ENCODE data around the gene LRP1B.
"Not testable (repeated sequence)": the region's sequence is repeated elsewhere in the genome, so short reads cannot be mapped to it uniquely, and the experiment has no call there.

Gene LRP1B

DNA sequence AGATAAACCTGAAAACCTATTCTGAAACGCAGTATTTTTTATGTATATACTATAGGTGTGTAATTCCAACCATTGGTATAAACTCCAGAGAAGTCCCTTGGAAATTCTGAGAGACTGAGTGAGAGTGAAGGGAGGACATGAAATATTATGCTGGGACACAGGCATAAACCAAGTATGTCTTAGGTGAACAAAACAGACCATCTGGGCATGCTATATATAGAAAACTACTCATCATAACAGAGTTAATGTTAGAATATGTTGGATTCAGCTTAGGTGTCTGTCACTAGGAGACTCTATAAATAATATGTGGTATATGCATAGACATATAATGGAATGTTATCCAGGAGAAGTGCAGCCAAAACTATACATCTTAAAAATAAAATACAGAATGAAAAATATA lies 282.6 kb downstream of the LRP1B start:
- in situ Hi-C loops (cut with HindIII; ENCODE audit: low pct_ligation_motif_present, low pct_unique_long_range_greater_than_20kb, low sequenced_read_pairs) = no loop called here
- no peak for DNase-seq

DNA sequence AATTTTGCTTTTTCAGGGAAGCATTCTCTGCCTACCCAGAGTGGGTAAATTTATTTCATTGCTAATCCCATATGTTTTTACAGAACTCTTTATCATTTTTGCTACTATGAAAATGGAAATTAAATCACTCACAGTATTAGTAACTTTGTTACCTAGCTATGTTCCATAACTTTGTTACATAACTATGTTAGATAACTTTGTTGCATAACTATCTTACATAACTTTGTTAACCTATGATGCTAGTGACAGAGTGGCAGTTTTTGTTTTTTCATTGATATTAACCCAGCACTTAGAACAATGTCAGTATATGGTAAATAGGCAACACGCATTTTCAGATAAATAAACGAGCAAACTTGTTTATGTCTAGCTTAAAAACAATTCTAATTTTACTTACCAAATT lies 286.6 kb downstream of the LRP1B start:
- in situ Hi-C loops (cut with HindIII; ENCODE audit: low pct_ligation_motif_present, low pct_unique_long_range_greater_than_20kb, low sequenced_read_pairs) = no loop called here
- DNase-seq = no peak

DNA sequence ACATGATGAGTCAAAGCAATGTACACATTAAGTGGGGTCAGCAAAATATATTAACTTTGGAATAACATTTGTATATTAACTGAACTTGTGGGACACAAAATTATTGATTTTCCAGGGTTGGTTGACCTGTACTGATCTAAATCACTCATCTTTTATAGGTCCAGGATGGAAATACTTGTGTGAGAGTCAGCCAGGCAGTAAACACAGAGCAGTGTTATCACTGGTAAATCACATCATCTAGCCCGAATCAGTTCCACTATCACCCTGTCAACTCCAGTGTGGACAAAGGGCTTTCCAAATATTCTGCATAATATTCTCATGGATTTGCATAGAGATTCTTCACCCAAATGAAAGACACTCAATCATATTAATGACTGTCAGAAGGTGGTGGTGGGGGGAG lies 295.7 kb downstream of the LRP1B start:
- DNase-seq = no peak
- in situ Hi-C loops (cut with HindIII; ENCODE audit: low pct_ligation_motif_present, low pct_unique_long_range_greater_than_20kb, low sequenced_read_pairs) = no loop called here

DNA sequence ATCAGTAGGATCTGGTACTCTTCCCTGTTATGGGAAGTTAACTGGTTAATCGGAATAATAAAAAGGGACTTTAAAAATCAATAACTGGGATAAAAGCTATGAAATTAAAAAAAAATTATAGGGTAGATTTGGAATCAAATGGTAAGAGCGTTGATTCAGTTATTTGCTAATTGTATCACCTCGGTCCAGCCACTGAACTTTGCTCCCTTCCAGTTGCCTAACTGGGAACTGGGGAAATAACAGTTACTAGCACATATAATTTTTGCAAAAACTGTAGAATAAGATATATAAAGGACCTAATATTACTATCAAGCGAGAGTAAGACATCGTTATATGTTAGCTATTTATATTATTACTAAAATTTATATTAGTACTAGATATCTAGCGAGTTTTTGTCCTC lies 302.1 kb downstream of the LRP1B start:
- no peak for DNase-seq
- in situ Hi-C loops (cut with HindIII; ENCODE audit: low pct_ligation_motif_present, low pct_unique_long_range_greater_than_20kb, low sequenced_read_pairs) = no loop called here

DNA sequence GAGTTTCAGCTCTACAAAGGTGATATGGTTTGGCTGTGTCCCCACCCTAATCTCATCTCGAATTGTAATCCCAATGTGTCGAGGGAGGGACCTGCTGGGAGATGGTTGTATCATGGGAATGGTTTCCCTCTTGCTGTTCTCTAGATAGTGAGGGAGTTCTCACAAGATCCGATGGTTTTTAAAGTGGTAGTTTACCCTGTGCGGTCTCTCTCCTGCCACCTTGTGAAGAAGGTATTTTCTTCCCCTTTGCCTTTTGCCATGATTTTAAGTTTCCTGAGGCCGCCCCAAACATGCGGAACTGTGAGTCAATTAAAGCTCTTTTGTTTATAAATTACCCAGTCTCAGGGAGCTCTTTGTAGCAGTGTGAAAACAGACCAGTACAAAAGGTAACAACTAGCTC lies 306.0 kb downstream of the LRP1B start:
- in situ Hi-C loops (cut with HindIII; ENCODE audit: low pct_ligation_motif_present, low pct_unique_long_range_greater_than_20kb, low sequenced_read_pairs) = no loop called here
- no peak for DNase-seq

DNA sequence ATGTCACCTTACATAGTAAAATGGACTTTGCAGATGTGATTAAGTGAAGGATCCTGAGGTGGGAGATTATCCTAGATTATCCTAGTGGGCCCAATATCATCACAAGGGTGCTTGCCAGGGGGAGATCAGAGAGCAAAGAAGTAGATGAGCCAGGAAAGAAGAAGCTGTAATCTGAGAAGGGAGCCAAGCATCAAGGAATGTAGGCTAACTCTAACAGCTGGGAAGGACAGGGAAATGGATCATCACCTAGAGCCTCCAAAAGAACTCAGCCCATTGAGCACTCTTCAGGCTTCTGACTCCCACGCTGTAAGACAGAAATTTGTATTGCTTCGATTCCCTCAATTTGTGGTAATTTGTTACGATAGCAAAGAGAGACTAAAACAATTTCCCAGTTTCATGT lies 309.9 kb downstream of the LRP1B start:
- DNase-seq = no peak

DNA sequence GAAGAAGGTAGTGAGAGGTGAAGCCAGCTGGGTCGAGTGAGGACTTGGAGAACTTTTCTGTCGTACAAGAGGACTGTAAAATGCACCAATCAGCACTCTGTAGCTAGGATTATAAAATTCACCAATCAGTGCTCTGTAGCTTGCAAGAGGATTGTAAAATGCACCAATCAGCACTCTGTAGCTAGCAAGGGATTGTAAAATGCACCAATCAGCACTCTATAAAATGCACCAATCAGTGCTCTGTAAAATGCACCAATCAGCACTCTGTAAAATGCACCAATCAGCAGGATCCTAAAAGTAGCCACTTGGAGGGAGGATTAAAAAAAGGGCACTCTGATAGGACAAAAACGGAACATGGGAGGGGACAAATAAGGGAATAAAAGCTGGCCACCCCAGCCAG lies 315.5 kb downstream of the LRP1B start:
- DNase-seq; in situ Hi-C loops (cut with HindIII; ENCODE audit: low pct_ligation_motif_present, low pct_unique_long_range_greater_than_20kb, low sequenced_read_pairs): not testable (repeated sequence)

More for the DNA sequence above, 309.9 kb downstream of the LRP1B start:
- in situ Hi-C loops (cut with HindIII; ENCODE audit: low pct_ligation_motif_present, low pct_unique_long_range_greater_than_20kb, low sequenced_read_pairs) = no loop called here

DNA sequence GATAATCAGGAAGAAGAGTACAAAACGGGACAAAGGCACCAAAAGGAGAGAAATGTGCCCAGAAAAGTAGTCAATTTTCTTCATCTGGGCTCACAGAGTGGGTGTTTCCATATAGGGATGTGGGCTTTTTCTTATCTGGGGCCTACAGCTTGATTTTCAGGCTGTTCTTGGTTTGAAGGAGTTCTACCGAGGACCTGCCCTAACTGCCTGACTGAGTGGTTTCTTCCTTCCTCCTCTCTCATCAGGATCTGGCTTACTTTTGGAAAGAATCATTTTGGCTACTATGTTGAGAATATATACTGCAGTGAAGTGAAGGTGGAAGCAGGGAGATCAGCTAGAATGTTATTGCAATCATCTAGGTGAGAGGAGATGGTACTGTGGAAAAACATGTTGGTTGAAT lies 316.7 kb downstream of the LRP1B start:
- in situ Hi-C loops (cut with HindIII; ENCODE audit: low pct_ligation_motif_present, low pct_unique_long_range_greater_than_20kb, low sequenced_read_pairs) = no loop called here
- DNase-seq = no peak

DNA sequence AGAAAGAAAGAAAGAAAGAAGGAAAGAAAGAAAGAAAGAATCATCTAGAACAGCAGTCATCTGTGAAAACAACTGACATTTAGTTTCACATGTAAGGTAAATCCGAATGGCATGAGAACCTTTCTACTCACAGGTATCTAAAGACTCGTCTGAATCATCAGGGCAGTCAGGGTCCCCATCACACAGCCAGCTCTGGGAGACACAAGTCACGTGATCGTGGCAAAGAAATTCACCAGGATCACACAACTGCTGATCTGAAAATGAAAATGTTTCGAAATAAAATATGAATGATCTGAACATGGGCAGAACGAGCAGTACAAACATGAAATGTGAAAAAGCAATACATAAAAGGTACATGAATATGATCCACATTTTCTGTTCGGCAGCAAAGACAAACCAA lies 320.7 kb downstream of the LRP1B start:
- no peak for DNase-seq
- in situ Hi-C loops (cut with HindIII; ENCODE audit: low pct_ligation_motif_present, low pct_unique_long_range_greater_than_20kb, low sequenced_read_pairs) = no loop called here

DNA sequence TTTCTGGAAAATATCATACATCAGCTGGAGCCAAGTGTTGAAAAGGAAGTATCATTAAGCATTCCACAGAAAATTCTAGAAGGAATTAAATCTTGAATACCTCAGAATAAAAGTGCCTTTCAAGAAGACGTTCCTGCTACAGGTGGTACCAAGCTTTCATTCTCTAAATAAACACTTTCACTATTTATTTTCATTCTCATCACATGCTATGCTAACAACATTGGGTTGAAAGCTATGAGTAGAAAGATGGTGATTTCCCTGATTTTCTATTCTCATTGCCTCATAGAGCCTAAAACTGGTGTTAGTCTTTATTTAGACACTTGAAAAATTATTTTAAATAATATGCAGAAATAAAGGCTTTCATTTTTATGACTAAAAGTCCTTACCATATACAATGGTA lies 324.7 kb downstream of the LRP1B start:
- in situ Hi-C loops (cut with HindIII; ENCODE audit: low pct_ligation_motif_present, low pct_unique_long_range_greater_than_20kb, low sequenced_read_pairs) = no loop called here
- DNase-seq = no peak

DNA sequence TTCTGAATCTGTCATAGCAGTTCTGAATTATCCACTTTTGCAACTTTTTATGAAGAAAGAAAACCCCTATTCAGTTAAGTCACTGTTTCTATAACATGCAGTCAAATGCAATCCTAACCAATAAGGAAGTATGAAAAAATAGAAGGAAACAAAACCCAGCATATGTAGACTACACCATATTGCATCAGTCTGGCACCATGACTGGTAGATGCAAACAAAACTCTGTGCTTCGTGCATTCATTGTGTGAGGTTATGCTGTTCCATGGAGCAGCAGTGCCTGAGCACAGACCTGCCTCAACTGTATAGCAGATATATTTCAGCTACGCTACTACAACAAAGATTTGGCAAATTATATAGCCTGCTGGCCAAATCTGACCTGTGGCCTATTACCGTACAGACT lies 325.5 kb downstream of the LRP1B start:
- DNase-seq = no peak
- in situ Hi-C loops (cut with HindIII; ENCODE audit: low pct_ligation_motif_present, low pct_unique_long_range_greater_than_20kb, low sequenced_read_pairs) = no loop called here

DNA sequence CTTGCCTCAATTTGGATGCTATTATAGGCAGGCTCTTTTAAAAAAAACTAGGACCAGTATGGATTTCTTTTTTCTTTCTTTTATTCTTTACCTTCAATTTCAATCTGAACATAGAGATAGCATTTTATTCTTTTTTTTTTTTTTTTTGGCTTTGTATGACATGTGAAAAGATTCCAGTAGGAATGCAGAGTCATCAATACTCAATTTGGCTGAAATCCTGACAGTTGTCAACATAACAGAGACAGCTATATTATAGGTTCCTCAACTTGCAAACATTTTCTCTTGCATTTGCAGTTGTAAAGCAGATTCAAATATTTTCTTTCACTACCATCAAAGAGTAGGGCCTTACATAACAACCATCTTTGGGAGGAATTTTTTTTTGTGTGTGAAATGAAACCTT lies 334.4 kb downstream of the LRP1B start:
- DNase-seq = no peak
- in situ Hi-C loops (cut with HindIII; ENCODE audit: low pct_ligation_motif_present, low pct_unique_long_range_greater_than_20kb, low sequenced_read_pairs) = no loop called here

DNA sequence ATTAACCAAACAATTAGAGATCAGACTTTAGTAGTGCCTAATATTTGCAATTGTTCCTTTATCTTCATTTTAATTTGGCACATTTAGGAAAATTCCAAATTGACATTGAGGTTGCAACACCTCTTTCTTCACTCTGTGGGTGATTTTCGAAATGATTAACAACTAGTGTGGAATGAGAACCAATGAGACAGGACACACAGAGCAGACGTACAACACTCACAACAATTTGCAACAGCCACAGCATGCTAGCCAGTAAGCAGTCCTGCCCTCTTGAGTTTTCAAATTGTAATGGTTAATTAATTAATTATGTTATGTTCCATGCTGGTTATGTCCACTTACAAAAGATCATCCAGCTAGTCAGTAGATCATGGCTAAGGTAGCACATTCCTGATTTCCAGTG lies 339.3 kb downstream of the LRP1B start:
- no peak for DNase-seq
- in situ Hi-C loops (cut with HindIII; ENCODE audit: low pct_ligation_motif_present, low pct_unique_long_range_greater_than_20kb, low sequenced_read_pairs) = no loop called here

DNA sequence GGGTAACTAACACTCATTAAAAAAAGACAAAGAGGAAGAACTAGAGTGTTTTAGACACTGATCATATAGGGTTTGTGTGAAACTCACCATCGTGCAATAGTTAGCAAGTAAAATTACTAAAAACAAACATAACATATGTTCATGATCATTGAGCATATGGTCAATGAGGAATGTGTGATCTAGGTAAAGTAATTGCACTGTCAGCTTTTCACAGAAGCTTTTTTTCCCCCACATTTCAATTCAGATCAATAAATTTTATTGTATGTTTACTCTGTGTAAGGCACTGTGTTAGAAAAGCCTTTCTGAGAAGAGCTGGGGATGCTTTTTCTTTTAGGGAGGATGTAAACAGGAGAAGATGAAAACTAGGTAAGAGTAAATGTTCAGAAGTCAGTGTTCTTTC lies 348.2 kb downstream of the LRP1B start:
- no peak for DNase-seq
- in situ Hi-C loops (cut with HindIII; ENCODE audit: low pct_ligation_motif_present, low pct_unique_long_range_greater_than_20kb, low sequenced_read_pairs) = no loop called here

DNA sequence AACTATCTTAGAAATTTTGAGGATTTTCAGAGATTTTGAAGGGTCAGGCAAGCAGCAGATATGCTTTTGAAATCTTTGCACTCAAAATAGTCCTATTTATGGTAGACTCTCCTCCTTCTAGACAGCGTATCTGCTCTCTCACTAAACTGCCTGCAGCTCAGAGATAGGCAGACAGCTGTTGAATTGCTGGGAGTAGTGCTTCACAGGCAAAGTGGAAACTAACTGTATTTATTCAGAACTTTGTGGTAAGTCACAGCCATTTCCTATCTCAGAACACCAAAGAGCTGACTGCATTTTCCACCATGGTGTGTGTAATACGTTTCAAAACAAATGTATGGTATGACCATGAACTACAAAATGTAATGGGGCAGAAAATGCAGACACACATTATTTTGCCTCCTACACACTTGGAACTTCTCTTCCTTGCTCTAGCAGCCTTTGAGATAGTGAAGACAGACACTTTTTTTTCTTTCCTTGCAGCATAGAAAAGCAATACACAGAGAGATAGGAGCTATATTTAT lies 352.4 kb downstream of the LRP1B start:
- DNase-seq = no peak
- in situ Hi-C loops (cut with HindIII; ENCODE audit: low pct_ligation_motif_present, low pct_unique_long_range_greater_than_20kb, low sequenced_read_pairs) = no loop called here

DNA sequence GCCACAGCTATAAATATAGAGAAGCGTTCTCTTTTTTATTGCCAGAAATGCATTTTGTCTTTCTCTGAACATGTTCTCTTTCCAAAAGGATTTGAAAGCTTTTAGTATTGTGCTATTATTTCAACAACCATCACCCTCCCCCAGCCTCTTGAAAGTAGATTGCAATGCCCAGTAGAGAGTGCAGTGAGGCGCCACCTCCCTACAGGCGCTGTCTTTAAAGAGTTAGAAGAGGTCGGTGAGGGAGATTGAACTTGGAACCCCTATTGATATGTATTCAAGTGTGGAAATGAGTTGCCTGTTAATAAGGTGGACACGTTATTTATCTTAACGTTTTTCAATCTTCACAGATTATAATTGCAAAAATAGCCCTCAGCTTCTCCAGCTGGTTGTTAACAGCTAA lies 360.3 kb downstream of the LRP1B start:
- DNase-seq = no peak
- in situ Hi-C loops (cut with HindIII; ENCODE audit: low pct_ligation_motif_present, low pct_unique_long_range_greater_than_20kb, low sequenced_read_pairs) = no loop called here

DNA sequence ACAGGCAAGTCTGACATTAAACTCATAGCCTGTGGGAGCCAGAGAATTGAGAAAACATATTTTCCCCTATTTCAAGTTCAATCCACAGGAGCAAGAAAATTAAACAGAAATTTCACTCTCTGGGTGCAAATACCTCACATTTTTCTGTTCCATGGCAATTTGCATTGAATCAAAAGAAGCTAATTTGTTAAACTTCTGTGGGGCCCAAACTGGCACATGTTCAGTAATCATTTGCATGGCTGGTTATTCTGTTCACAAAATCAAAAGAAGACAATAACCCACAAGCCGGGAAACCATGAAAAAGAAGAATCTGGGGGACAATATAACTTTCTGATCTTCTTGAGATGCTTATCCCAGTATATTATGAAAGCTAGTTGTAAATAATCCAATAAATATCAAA lies 363.1 kb downstream of the LRP1B start:
- in situ Hi-C loops (cut with HindIII; ENCODE audit: low pct_ligation_motif_present, low pct_unique_long_range_greater_than_20kb, low sequenced_read_pairs) = no loop called here
- DNase-seq = no peak

DNA sequence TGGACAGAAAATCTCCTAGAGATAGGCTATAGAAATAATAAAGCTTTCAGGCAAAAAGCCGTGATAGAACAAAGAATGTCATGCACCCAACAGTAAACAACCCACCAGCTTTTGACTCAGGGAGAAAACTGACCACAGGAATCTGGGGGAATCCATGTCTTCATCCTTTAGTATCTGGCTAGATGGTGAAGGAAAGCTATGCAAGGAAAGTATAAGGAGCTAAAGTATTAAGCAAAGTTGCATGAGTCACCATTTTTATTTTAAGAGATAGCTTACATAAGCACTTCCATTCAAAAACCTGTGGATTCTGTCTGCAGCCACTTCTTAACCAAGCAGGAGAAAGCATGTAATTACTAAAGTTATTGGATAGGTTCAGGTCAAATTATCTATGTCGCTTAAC lies 363.8 kb downstream of the LRP1B start:
- DNase-seq = peak; percentile 25
- in situ Hi-C loops (cut with HindIII; ENCODE audit: low pct_ligation_motif_present, low pct_unique_long_range_greater_than_20kb, low sequenced_read_pairs) = no loop called here

DNA sequence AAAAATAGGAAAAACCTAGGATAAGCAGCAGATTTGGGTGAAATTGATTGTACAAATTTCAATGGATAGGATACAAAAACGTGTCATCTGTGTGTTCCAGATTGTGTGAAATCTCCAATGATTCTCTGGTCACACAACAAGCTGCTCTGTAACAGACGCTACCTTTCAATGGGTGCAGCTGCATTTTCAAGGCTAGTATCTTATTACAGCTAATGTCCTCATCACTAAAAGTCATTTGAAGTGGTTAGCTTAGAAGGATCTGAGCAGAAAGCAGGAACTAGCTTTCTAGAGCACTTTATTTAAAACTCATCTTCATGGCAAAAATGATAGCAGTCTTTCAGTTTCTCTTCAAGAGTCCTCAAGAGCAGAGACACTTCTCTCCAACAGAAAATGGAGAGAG lies 364.6 kb downstream of the LRP1B start:
- DNase-seq = no peak
- in situ Hi-C loops (cut with HindIII; ENCODE audit: low pct_ligation_motif_present, low pct_unique_long_range_greater_than_20kb, low sequenced_read_pairs) = no loop called here

DNA sequence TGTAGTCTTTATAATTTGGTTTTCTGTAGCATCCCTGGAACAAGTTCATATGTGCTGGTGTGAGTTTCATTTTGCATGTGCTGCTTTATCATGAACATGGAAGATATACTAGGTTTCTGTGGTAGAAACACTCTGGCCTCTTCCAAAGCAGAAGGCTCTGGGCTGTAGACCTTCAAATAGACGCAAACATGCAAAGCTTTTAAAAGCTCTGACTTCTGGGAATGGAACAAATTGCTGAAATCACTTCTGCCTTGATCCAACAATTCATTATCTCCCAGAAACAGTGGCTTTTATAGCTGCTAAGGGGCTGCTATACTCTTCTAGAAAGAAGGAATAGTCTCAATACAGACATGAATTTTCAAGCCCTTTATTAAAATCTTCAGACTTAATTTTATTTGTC lies 382.2 kb downstream of the LRP1B start:
- no peak for DNase-seq
- in situ Hi-C loops (cut with HindIII; ENCODE audit: low pct_ligation_motif_present, low pct_unique_long_range_greater_than_20kb, low sequenced_read_pairs) = no loop called here

DNA sequence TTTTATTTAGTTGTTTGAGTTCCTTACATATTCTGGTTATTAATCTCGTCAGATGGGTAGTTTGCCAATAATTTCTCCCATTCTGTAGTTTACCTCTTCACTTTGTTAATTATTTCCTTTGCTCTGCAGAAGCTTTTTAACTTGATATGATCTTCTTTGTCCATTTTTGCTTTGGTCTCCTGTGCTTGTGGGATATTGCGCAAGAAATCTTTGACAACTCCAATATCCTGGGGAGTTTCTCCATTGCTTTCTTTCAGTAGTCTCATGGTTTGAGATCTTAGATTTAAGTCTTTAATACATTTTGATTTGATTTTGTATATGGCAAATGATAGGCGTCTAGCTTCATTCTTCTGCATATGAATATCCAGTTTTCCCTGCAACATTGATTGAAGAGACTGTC lies 389.2 kb downstream of the LRP1B start:
- DNase-seq = no peak
- in situ Hi-C loops (cut with HindIII; ENCODE audit: low pct_ligation_motif_present, low pct_unique_long_range_greater_than_20kb, low sequenced_read_pairs) = no loop called here

Measured in ACHN (cell line).